Endodermal cell (in vitro differentiated cells): Measurements from ENCODE around the gene FGFR3. TPM values are rescaled to one million over a fixed set of nuclear protein-coding genes. Genes with fewer than 3 reads are reported as not detected.

Source experiments
- DNase-seq: peaks from one replicate; pipeline ENCODE4 v3.0.0-alpha.2; 2017
- H3K27ac ChIP-seq: 2 replicates; pipeline ENCODE4 v1.5.1; 2013; ENCODE audit warnings: mild to moderate bottlenecking, low read depth, low read length, moderate library complexity
- H3K27me3 ChIP-seq: 2 replicates; pipeline ENCODE4 v1.6.1; 2013; ENCODE audit warnings: mild to moderate bottlenecking, low read length, moderate library complexity; ENCODE audit not compliant: insufficient read depth, control insufficient read depth, poor library complexity, severe bottlenecking
- H3K36me3 ChIP-seq: 2 replicates; pipeline ENCODE4 v1.7.0; 2013; ENCODE audit warnings: mild to moderate bottlenecking, low read length, moderate library complexity; ENCODE audit not compliant: control insufficient read depth, insufficient read depth
- H3K4me1 ChIP-seq: one replicate; pipeline ENCODE4 v1.7.0; 2013; ENCODE audit warnings: low read length; ENCODE audit not compliant: control insufficient read depth, insufficient read depth
- H3K4me3 ChIP-seq: 2 replicates; pipeline ENCODE4 v1.5.1; 2013; ENCODE audit warnings: mild to moderate bottlenecking, low read length, moderate library complexity
- H3K9ac ChIP-seq: 2 replicates; pipeline ENCODE4 v1.6.1; 2013; ENCODE audit warnings: mild to moderate bottlenecking, low read length, moderate library complexity; ENCODE audit not compliant: poor library complexity, severe bottlenecking; ENCODE audit errors: extremely low read depth
- H3K9me3 ChIP-seq: 2 replicates; pipeline ENCODE4 v1.6.1; 2013; ENCODE audit warnings: mild to moderate bottlenecking, low read length, moderate library complexity; ENCODE audit not compliant: control insufficient read depth
- H3K27ac Mint-ChIP-seq: 2 replicates; pipeline ENCODE4 v1.8.0; 2020; ENCODE audit warnings: mixed read lengths
- H3K27me3 Mint-ChIP-seq: 2 replicates; pipeline ENCODE4 v1.8.0; 2021; ENCODE audit warnings: mild to moderate bottlenecking, mixed read lengths; ENCODE audit not compliant: insufficient read depth
- H3K36me3 Mint-ChIP-seq: 2 replicates; pipeline ENCODE4 v1.8.0; 2020; ENCODE audit warnings: low read depth, mixed read lengths
- H3K4me1 Mint-ChIP-seq: 2 replicates; pipeline ENCODE4 v1.8.0; 2020; ENCODE audit warnings: mixed read lengths
- H3K4me3 Mint-ChIP-seq: 2 replicates; pipeline ENCODE4 v1.8.0; 2020; ENCODE audit warnings: mild to moderate bottlenecking, moderate library complexity, mixed read lengths
- H3K9me3 Mint-ChIP-seq: 2 replicates; pipeline ENCODE4 v1.8.0; 2020; ENCODE audit warnings: mild to moderate bottlenecking, mixed read lengths
- CTCF ChIP-seq: fragments of 200-600 bp; sonication (generic); conservative IDR thresholded peaks from 2 replicates; pipeline ENCODE4 v1.5.0; 2021; ENCODE audit warnings: antibody characterized with exemption, mild to moderate bottlenecking
- WGBS, 2 experiments: methylation state at CpG; one replicate each; pipeline versions ENCODE4 v1.1.5 to v1.1.7; 2013; ENCODE audit warnings: missing lambda C conversion rate in 2 of 2, mixed read lengths in 1 of 2; ENCODE audit not compliant: insufficient coverage in 1 of 2, insufficient read length in 1 of 2; 5-methylcytosine and 5-hydroxymethylcytosine counted together
- long read RNA-seq, 4 experiments: library from polyadenylated mRNA in 2 of 4; library from RNA in 1 of 4; library from capped mRNA in 1 of 4; stranded (forward) in 3 of 4; unstranded in 1 of 4; transcript quantifications; one replicate each; pipeline ENCODE4 v2.0.0, GENCODE V29; 2020 to 2021; ENCODE audit warnings: inconsistent platforms in 1 of 4
- polyA plus RNA-seq, 2 experiments: library from polyadenylated mRNA; stranded (reverse); fragments of 50-300 nt; gene quantifications; one replicate each; pipeline ENCODE4 v1.2.3, GENCODE V29; 2013
- total RNA-seq, 2 donors: library from RNA; stranded (reverse); fragmentation: NEBNext Ultra II Directional in 1 of 2; extraction: Animal tissue kit (Norgen Biotek cat#: 25700) in 1 of 2; gene quantifications; 2 replicates in 1 of 2; 3 replicates in 1 of 2; pipeline ENCODE4 v1.2.1, GENCODE V29; 2021

FGFR3 gene
- 100 to 1,000 TPM; 107 to 125 TPM for total RNA-seq
- 86.3 TPM for polyA plus RNA-seq (2013, experiment 1 of 2)
- 66.7 TPM for polyA plus RNA-seq (2013, experiment 2 of 2)
- long read RNA-seq, experiment 1, partial matches to known transcripts: 52 of 54 reads
- long read RNA-seq, experiment 1, other reads (novel, unspliced or antisense): 2 of 54 reads
- long read RNA-seq, experiment 2, full-length matches to known transcripts: 58 of 164 reads
- long read RNA-seq, experiment 2, partial matches to known transcripts: 50 of 164 reads
- long read RNA-seq, experiment 2, other reads (novel, unspliced or antisense): 56 of 164 reads
- long read RNA-seq, experiment 3, partial matches to known transcripts: 4 of 5 reads
- long read RNA-seq, experiment 3, other reads (novel, unspliced or antisense): 1 of 5 reads
- long read RNA-seq, experiment 4, partial matches to known transcripts: 0 of 4 reads
- long read RNA-seq, experiment 4, other reads (novel, unspliced or antisense): 4 of 4 reads

- WGBS, 2 experiments: 0 to 4% methylated on average over 10 to 95 of the region's 95 CpGs
- no peaks in the 10 kb centered on the region for H3K4me1 Mint-ChIP-seq
- no peaks in the 10 kb centered on the region for H3K9me3 Mint-ChIP-seq
- DNase-seq: peak; percentile 93
- no peak for TF ChIP-seq CTCF
- Histone ChIP-seq H3K27me3 (peaks cover 17% of the 10 kb centered on the region), H3K4me1 (peaks cover 7% of the 10 kb centered on the region), H3K4me3 (peak within 1 kb of the TSS; percentile 80), H3K36me3 (no peaks in the 10 kb centered on the region), H3K27ac (no peak within 1 kb of the TSS), H3K9ac (peak within 1 kb of the TSS; percentile 34), H3K9me3 (no peaks in the 10 kb centered on the region)
- peaks cover 27% of the 10 kb centered on the region for H3K27me3 Mint-ChIP-seq
- H3K27ac Mint-ChIP-seq: peak within 1 kb of the TSS; percentile 72
- H3K36me3 Mint-ChIP-seq: no peaks in the 10 kb centered on the region
- H3K4me3 Mint-ChIP-seq: peak within 1 kb of the TSS; percentile 66
Measured at GRCh38 chr4:1792832-1793495, at the start of gene FGFR3. TSS of gene FGFR3 (plus strand) at chr4:1793293. CDS start at chr4:1793935, 642 bp downstream.

GRCh38 chr4:1743551-1743950 is 49.5 kb upstream of the FGFR3 start:
- H3K36me3 Mint-ChIP-seq: peaks cover 45% of the 10 kb centered on the region
- H3K4me3 Mint-ChIP-seq: no peak overlapping the region
- 89 to 97% methylated on average over 7 to 12 of the region's 12 CpGs for WGBS, 2 experiments
- Histone ChIP-seq H3K27ac (no peak overlapping the region), H3K9me3 (peaks cover 5% of the 10 kb centered on the region), H3K9ac (no peak overlapping the region), H3K36me3 (peaks cover 41% of the 10 kb centered on the region), H3K4me1 (no peaks in the 10 kb centered on the region), H3K4me3 (no peak overlapping the region), H3K27me3 (no peaks in the 10 kb centered on the region)
- DNase-seq: no peak
- no peaks in the 10 kb centered on the region for H3K4me1 Mint-ChIP-seq
- H3K27ac Mint-ChIP-seq: no peak overlapping the region
- no peak for TF ChIP-seq CTCF
- H3K9me3 Mint-ChIP-seq: peaks cover 4% of the 10 kb centered on the region
- no peaks in the 10 kb centered on the region for H3K27me3 Mint-ChIP-seq

GRCh38 chr4:1743975-1744374 is 49.1 kb upstream of the FGFR3 start:
- no peak for DNase-seq
- no peak for TF ChIP-seq CTCF
- Mint-ChIP-seq H3K4me3 (no peak overlapping the region), H3K4me1 (no peaks in the 10 kb centered on the region), H3K36me3 (peaks cover 40% of the 10 kb centered on the region), H3K27ac (no peak overlapping the region), H3K27me3 (no peaks in the 10 kb centered on the region), H3K9me3 (no peaks in the 10 kb centered on the region)
- Histone ChIP-seq H3K4me3 (no peak overlapping the region), H3K27me3 (no peaks in the 10 kb centered on the region), H3K9ac (no peak overlapping the region), H3K9me3 (peaks cover under 1% of the 10 kb centered on the region), H3K27ac (no peak overlapping the region), H3K36me3 (peaks cover 36% of the 10 kb centered on the region), H3K4me1 (no peaks in the 10 kb centered on the region)
- WGBS, 2 experiments: 93 to 100% methylated on average over 1 to 6 of the region's 6 CpGs
